ENCODE results near the gene IL1R2. TPM values are rescaled to one million over a fixed set of nuclear protein-coding genes. Genes with fewer than 3 reads are reported as not detected.
A peak's percentile ranks its signal among the peaks of the same experiment; 100 is the strongest.

Gene IL1R2
- total and polyA plus RNA-seq, 2 of the 13 experiments (the other 11 are each of a cell fraction or from before 2014, with no cell fraction given), result 3.6 to 7.3 TPM

- no peak for TF ChIP-seq ZBTB40 (IDR thresholded peaks at IDR 0.05)
- TF ChIP-seq ZBTB40 (CRISPR knock-in tag; IDR thresholded peaks at IDR 0.05), result no peak; the same call in 1 of the 2 replicates
- TF ChIP-seq ZNF382 (CRISPR knock-in tag; IDR thresholded peaks at IDR 0.05; ENCODE audit: borderline replicate concordance), result no peak
- TF ChIP-seq ZNF772 (CRISPR knock-in tag; IDR thresholded peaks at IDR 0.05), result no peak; the same call in 1 of the 2 replicates
- TF ChIP-seq ZNF615 (CRISPR knock-in tag; IDR thresholded peaks at IDR 0.05; ENCODE audit: borderline replicate concordance), result 0 out of 2 replicates have a peak, but pooled peaks have one; percentile 64
- TF ChIP-seq ZBTB4 (CRISPR knock-in tag; IDR thresholded peaks at IDR 0.05; ENCODE audit: borderline replicate concordance), result 0 out of 2 replicates have a peak, but pooled peaks have one; percentile 14
- 0 out of 2 replicates have a peak, but pooled peaks have one; percentile 71 for TF ChIP-seq ZNF816 (CRISPR knock-in tag; IDR thresholded peaks at IDR 0.05; ENCODE audit: borderline replicate concordance)
- TF ChIP-seq HES4 (CRISPR knock-in tag; IDR thresholded peaks at IDR 0.05; ENCODE audit: borderline replicate concordance), result no peak
- peak; percentile 92; the same call in 1 of the 2 replicates for TF ChIP-seq SNAPC2 (CRISPR knock-in tag; IDR thresholded peaks at IDR 0.05)
- TF ChIP-seq ATF5 (CRISPR knock-in tag; IDR thresholded peaks at IDR 0.05; ENCODE audit: low read depth), result no peak
- TF ChIP-seq ATF6 (CRISPR knock-in tag; conservative IDR thresholded peaks at IDR 0.05), result no peak
- peak; percentile 35; the same call in 1 of the 2 replicates for TF ChIP-seq ZNF782 (CRISPR knock-in tag; IDR thresholded peaks at IDR 0.05; ENCODE audit: borderline replicate concordance)
- no peak for TF ChIP-seq CENPT (CRISPR knock-in tag; IDR thresholded peaks at IDR 0.05; ENCODE audit: low read depth)
Observed at GRCh38 chr2:102030855-102031527, 39.2 kb downstream of the IL1R2 start (continued).
